Glomerular visceral epithelial cell (primary cell): ENCODE data around the gene PRPH2.

Source experiments
- DNase-seq: peaks from one replicate; pipeline ENCODE4 v3.0.0-alpha.2; 2016; ENCODE audit errors: extremely low spot score

PRPH2 gene, protein sequence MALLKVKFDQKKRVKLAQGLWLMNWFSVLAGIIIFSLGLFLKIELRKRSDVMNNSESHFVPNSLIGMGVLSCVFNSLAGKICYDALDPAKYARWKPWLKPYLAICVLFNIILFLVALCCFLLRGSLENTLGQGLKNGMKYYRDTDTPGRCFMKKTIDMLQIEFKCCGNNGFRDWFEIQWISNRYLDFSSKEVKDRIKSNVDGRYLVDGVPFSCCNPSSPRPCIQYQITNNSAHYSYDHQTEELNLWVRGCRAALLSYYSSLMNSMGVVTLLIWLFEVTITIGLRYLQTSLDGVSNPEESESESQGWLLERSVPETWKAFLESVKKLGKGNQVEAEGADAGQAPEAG

DNA sequence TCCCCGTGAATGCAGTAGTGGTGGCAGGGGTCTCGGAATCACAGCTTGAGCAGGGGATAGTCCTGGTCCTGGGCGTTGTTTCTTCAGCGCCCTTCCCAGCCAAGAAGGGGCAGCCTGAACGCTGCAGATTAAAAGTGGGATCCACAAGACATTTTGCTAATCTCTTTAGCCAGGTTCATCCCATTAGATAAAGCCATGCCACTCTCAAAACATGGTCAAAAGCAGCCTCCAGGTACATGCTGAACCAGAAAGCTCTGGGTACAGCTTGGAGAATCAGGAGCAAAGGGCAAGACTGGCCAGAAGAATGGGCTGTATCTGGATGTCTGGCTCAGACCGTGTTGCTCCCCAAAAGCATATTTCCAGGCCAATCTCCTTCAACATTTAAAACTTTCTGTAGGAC, at the start of gene PRPH2:
Gene PRPH2 (minus strand): TSS at position 101 of the 400 bp plus-strand sequence. CDS start 263 bp downstream, outside the sequence.
- DNase-seq: no peak

GRCh38 chr6:42771741-42772100, 49.3 kb upstream of the PRPH2 start:
- DNase-seq: no peak

GRCh38 chr6:42769836-42770235, 47.4 kb upstream of the PRPH2 start:
- DNase-seq: no peak

DNA sequence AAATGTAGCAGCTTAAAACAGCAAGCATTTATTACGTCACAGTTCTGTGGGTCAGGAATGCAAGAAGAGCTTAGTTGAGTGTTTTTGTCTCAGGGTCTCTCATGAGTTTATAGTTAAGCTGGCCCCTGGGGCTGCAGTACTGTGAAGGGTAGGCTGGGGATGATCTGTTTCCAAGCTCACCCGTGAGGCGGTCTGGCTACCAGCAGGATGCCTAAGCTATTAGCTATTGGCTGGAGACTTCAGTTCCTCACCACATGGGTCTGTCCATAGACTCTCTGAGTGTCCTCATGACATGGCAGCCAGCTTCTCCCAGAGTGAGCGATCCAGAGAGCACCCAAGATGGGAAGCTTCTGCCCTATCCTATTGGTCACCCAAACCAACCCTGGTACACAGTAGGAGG, 46.7 kb upstream of the PRPH2 start:
- no peak for DNase-seq

DNA sequence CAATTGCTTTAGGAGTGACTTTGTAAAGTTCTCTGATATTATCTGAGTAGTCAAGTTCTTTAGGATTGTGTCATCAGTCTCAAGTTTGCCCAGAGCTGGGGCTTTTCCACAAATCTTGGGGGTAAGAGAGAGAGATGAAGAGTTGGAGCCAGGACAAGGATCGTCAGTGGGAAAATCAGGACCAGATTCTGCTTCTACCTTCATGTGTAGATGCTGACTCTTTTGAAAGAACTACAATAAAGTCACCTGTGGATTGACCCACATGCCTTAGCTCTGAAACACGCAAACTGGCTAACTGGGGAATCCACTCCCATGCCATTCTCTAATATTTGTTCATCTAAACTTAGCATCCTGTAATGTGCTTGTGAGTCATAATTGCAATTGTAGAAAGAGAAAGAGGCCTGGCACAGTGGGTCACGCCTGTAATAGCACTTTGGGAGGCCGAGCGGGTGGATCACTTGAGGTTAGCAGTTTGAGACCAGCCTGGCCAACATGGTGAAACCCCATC, 43.8 kb upstream of the PRPH2 start:
- DNase-seq: peak; percentile 44

DNA sequence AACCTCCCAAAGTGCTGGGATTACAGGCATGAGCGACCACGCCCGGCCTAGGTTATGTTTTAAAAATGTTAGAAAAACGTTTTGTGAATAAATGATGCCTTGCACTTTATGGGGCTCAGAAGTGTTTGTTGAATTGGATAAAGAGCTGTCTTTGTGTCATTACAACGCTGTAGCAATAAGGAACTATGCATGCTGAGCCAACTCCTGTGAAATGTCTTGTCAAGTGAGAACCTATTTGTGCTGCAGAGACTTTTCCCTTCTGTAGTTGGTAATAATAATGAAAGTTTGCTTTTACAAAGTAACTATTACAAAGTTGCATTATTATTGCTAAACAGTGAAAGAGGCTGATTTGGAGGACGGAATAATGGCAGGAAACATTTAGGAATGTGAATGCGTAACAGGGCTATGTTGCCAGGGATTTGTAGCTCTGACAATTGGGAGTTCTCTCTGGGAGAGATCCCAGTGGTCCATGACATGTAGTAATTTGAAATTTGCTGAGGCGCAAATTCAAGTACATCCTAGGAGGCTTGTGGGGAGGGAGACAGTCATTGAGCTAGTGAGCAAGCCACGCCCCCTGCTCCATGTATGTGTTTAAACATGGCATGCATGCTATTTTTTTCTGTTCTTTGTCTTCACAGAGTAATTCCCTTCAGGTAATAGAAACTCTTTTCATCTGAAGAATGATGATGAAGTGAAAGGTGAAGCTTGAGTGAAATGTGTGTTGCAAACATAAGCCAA, 42.7 kb upstream of the PRPH2 start:
- no peak for DNase-seq

DNA sequence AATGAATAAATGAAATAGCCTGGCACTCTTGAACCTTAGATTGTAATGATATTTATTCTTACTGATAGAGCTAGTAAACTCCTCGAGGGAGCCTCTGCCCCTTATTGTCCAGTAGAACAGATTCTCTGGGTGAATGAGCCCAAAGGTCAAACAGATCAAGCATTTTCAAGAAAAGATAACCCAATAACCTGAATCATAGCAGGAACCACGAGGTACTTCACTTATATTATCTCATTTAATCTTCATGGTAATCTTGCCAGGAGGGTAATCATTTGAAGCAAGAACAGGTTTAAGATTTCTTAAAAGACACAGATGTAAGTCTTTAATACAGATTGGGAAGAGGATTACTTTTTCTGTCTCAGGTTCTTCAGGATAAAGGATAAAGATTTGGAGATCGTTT, 40.6 kb upstream of the PRPH2 start:
- DNase-seq: no peak

- no peak for DNase-seq
Observed at GRCh38 chr6:42762426-42762859, 40.0 kb upstream of the PRPH2 start.

DNA sequence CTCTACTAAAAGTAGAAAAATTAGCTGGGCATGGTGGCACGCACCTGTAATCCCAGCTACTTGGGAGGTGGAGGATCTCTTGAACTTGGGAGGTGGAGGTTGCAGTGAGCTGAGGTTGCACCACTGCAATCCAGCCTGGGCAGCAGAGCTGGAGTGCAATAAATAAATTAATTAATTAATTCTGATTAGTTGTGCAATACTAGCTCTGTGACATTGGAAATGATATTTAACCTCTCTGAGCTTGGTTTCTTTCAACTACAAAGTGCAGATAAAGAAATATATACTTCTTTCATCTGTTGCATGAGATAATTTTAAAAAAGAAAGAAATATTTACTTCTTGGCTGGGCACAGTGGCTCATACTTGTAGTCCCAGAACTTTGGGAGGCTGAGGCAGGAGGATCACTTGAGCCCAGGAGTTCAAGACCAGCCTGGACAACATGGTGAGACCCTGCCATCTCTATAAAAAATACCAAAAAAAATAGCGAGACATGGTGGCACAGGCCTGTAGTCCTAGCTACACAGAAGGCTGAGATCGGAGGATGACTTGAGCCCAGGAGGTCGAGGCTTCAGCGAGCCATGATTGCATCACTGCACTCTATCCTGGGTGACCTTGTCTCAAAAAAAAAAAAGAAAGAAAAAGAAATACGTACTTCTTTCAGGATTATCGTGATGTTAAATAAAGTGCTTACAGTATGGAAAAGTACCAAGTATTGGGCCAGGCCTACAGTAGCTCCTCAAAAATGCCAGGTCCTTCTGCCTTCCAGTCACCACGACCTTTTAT, 39.1 kb upstream of the PRPH2 start:
- DNase-seq: no peak

DNA sequence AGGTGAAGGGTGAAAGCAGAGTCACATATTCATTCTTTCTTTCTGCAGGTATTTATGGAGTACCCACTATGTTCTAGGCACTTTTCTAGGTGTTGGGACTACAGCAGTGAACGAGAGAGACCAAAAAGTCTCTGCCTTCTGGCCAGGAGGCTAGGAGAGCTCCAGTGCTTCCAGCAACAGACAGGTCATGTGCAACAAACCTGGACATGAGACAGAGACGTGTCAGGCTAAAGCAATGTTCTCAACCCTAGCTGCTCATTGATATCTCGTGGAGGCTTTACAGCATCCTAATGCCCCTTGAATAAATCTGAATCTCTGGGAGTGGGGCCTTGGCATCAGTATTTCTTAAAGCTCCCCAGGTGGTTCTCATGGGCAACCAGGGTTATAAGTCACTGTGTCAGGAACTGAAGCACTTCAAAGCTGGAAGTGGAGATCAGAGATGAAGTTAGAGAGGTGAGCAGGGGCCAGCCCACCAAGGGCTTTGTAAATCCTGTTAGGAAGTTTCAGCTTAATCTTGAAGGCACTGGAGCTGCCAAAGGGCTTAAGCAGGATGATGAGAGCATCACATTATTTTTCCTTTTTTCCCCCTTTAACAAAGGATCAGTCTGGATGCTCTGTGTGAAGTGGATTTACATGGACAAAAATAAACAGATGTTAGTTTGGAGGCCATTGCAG, 36.5 kb upstream of the PRPH2 start:
- DNase-seq: no peak

DNA sequence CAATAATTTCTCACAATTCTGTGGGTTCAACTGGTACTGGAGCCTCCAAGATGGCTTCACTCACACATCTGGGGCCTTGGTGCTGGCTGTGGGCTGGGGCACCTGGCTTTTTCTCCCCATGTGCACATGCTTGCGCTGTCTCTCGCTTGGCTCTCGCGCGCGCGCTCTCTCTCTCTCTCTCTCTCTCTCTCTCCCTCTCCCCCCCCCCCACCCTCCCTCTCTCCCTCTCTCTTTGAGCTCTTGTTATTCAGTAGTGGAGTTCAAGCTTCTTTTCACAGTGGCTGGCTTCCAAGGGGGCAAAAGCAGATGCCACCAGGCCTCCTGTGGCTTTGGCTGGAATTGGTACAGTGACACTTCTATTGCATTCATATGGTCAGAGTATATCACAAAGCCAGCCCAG, 34.3 kb upstream of the PRPH2 start:
- no peak for DNase-seq

DNA sequence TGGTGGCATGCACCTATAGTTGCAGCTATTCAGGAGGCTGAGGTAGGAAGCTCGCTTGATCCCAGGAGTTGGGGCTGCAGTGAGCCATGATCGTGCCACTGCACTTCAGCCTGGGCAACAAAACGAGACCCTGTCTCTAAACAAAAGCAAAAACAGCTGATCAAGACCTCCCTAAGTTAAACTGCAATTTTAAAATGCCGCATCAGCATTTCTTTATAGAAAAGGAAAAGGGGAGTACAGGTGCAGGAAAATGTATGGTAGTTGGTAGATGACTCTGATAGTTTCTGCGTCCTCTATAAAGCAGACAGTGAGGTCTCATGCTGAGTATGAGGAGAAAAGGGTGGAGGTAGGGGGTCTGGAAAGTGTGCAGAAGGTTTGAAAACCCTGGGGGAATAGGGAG, 32.4 kb upstream of the PRPH2 start:
- DNase-seq: no peak

- DNase-seq: no peak
Observed at GRCh38 chr6:42751055-42751454, 28.7 kb upstream of the PRPH2 start.

DNA sequence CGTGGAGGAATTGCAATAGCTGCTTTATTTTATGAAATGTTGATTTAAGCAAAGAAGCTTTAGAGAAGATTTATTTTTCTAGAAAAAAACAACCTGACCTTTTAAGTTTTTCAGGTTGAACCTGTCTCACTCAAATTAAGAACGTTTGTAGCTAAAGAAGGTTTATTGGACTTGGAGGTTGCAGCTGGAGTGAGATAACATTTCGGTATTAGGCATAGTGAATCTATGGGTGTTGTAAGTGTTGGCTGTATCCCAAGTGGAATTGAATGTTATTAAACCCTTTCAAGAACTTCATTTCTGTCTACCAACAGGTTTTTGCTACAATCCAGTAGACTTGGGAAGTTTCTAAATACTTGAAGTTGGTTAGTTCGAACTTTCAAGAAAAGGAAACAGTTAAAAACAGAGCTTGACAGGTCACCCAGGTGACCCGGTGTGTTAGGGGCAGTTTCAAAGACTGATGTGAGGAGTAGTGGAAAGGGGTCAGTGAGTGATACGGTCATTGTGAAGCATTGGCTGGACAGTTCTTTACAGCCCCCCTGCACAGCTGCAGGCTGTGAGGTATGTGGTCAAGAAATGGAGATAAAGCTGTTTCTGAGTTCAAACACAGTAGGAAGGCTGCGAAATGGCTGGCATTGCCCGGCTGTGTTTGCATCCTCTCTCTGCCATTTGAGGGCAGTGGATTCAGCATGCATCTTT, 26.0 kb upstream of the PRPH2 start:
- DNase-seq: no peak

- DNase-seq: peak; percentile 96
Observed at GRCh38 chr6:42746463-42747391, 24.3 kb upstream of the PRPH2 start.

DNA sequence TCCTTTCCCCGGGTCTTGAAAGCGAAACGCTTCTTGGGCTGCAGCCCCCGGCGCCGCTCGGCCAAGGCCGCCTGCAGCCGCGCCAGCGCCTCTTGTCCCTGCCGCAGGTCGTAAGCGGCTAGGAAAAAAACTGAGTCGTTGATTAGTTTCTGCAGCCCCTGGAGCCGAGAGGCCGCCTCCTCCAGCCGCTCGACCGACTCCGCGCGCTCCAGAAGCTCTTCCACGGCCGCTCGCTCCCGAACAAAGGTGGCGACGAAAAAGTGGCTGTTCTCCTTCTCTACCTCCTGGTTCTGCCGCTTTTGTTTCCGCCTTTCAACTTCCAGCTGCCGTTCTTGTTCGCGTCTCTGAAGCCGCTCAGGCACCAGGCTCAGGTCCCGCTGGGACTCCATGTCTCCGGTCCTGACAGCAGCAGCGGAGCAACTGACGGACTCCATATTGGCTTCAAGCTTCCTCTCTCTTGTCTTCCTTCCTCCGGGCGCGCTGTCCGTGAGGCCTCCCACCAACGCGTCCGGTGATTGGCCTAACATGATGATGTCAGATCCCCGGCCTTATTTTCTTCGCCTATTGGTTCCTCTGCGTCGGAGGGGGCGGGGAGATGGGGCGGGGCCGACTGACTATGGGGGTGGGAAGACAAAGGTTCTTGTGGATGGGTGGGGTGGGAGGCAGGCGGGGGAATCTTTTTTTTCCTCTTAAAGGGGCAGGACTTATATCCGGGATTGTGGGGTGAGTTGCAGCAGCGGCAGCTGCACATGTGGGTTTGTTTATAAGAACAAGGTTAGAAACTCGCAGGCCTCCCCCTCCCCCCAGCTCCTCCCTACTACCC, 23.5 kb upstream of the PRPH2 start, which contains the start of gene TBCC:
Gene TBCC (minus strand): TSS at position 464 of the 823 bp plus-strand sequence. CDS start 30 bp downstream, at position 434.
- peak; percentile 100 for DNase-seq

DNA sequence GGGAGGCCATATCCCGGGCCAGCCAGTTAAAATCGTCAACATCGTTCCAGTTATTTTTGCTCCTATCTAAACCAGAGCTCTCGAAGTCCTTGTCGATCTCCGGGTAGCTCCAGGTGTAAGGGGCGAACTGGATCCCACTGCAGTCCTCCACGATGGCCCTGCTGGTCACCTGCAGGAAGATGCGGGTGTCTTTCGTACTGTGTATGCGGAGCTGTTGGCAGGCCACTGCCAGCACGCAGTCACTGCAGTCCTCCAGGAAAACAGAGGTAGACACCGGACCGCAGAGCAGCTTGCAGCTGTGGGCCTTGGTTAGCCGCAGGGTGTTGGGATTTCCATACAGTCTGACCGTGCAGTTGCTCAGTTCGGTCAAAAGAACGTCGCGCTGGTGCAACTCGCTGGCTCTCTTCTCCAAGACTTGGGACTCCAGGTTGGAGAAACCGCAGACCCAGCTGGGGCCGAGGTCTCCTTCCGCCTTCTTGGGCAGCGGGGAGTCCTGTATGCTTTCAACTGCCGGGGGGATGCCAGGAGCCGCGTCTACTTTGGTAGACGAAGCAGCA, 22.8 kb upstream of the PRPH2 start:
- peak; percentile 52 for DNase-seq

GRCh38 chr6:42744351-42744893, 22.0 kb upstream of the PRPH2 start:
- DNase-seq: no peak
